Astrocyte of the spinal cord (primary cell): ENCODE results near the gene IRF7.
A peak's percentile ranks its signal among the peaks of the same experiment; 100 is the strongest.
"Not testable (repeated sequence)": the region's sequence is repeated elsewhere in the genome, so short reads cannot be mapped to it uniquely, and the experiment has no call there.

Experiments
- DNase-seq: peaks from one replicate; pipeline ENCODE4 v3.0.0; 2011; ENCODE audit warnings: low read depth, low spot score
- H3K4me3 ChIP-seq: 2 replicates; pipeline ENCODE4 v1.5.1; 2011; ENCODE audit warnings: low read depth, mild to moderate bottlenecking, low read length, moderate library complexity
- in situ Hi-C: cut with HindIII; loops from 2 replicates; pipeline ENCODE4 v1.10.0; 2017; ENCODE audit warnings: low sequenced_read_pairs
- TF ChIP-seq, protein P1 (sequence below): IDR thresholded peaks from 2 replicates; pipeline ENCODE4 v1.5.1; 2012; ENCODE audit warnings: low read depth, mild to moderate bottlenecking, low read length, inconsistent platforms

IRF7 gene

DNA sequence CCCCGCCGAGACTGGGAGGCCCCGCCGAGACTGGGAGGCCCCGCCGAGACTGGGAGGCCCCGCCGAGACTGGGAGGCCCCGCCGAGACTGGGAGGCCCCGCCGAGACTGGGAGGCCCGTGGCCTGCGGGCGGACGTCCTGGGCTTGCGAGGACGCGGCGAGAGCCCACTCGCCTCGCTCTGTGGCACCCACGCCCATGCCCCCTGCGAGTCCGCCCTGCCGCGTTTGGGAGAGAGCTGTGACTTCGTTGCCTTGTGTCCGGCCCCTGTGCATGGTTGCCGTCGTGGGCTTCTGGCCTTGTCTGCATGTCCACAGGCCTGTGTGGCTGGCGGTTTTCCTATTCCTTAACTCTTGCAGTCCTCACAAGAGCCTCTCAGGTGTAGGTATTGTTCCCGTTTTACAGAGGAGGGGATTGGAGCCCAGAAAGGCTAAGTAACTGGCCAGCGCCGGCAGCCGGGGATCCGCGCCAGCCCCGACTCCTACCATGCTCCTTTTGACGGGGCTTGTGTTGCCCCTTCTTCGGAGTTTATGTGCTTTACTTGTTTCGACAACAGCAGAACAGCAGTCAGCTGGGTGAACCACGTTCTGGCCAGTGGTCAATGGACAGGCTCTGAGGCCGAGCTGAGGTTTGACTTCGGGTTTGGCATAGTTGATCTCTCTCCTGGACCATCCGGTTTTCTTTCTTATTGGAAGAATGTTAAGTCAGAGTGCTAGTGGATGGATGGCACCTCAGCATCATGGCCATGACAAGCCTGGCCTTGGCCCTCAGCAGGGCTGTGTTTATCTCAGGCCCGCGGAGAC, 38.7 kb downstream of the IRF7 start:
- peak overlapping the region; percentile 80 for H3K4me3 ChIP-seq
- in situ Hi-C loops, result no loop called here
- DNase-seq, result no peak
- TF ChIP-seq, protein P1, sequence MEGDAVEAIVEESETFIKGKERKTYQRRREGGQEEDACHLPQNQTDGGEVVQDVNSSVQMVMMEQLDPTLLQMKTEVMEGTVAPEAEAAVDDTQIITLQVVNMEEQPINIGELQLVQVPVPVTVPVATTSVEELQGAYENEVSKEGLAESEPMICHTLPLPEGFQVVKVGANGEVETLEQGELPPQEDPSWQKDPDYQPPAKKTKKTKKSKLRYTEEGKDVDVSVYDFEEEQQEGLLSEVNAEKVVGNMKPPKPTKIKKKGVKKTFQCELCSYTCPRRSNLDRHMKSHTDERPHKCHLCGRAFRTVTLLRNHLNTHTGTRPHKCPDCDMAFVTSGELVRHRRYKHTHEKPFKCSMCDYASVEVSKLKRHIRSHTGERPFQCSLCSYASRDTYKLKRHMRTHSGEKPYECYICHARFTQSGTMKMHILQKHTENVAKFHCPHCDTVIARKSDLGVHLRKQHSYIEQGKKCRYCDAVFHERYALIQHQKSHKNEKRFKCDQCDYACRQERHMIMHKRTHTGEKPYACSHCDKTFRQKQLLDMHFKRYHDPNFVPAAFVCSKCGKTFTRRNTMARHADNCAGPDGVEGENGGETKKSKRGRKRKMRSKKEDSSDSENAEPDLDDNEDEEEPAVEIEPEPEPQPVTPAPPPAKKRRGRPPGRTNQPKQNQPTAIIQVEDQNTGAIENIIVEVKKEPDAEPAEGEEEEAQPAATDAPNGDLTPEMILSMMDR, result no peak

DNA sequence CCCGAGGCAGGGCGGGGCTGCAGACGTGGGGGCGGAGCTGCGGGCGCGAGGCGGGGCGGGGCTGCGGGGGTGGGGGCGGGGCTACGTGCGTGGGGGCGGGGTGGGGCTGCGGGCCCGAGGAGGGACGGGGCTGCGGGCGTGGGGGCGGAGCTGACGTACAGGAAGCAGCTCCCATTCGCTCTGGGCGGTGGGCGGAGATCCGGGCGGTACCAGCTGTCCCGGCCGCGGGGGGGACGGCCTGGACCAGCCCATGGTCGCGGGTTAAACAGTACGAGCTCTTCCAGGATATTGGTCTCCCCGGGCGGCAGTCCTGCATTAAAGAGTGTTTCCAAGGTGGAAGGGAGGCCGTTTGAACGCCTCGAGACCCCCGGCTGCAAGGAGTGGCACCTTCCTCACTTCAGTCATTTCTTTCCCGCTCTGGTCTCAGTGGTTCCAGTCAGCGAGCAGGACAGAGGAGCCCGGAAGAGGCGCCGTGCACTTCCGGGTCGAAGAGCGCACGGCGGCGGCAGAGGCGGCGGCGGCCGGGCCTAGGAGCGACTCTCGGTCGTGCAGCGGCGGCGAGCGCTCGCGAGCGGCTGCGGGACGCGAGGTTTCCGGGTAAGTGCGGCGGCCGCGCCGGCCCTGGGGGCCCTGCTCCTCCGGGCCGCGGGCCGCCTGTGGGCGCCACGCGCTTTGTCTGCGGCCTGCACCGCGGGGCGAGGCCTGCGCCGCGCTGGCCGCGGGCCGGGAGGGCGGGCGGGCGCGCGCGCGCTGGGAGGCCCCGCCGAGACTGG, 39.6 kb downstream of the IRF7 start, which contains the start of gene PHRF1:
Gene PHRF1 (plus strand): TSS at position 475 of the 773 bp plus-strand sequence. CDS start 5,043 bp downstream, outside the sequence.
- TF ChIP-seq, protein P1, result no peak
- H3K4me3 ChIP-seq, result peak within 1 kb of the TSS; percentile 80
- in situ Hi-C loops, result no loop called here
- DNase-seq, result peak; percentile 96

DNA sequence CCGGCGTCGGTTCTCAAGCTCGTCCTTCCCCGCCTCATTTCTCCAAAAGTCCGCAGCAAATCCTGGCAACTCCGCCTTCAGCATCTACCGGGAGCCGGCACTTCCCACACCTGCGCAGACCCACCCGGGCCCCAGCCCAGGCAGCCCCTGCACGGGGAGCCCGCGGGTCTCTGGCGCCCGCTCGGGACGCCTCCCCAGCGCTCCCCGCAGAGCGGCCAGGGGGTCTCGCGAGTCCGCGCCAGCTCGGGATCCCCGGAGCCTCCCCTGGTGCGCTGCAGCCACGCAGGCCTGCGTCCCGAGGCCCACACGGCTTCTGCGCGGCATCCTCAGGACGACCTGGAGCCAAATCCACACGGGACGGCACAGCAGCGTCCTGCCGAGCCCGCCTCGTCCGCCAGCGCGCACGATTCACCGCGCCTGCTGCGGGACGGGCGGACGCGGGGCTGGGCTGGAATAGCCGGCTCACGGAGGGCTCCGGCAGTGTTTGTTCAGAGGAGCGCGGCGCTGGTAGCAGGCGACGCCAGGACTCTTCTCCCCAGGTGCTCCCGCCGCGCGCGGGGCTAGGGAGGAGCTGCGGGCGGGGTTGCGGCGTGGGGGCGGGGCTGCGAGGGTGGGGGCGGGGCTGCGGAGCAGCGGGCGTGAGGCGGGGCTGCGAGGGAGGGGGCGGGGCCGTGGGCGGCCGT, 40.3 kb downstream of the IRF7 start:
- in situ Hi-C loops, result no loop called here
- H3K4me3 ChIP-seq, result peak overlapping the region; percentile 48
- TF ChIP-seq, protein P1, result no peak
- DNase-seq, result peak; percentile 12

DNA sequence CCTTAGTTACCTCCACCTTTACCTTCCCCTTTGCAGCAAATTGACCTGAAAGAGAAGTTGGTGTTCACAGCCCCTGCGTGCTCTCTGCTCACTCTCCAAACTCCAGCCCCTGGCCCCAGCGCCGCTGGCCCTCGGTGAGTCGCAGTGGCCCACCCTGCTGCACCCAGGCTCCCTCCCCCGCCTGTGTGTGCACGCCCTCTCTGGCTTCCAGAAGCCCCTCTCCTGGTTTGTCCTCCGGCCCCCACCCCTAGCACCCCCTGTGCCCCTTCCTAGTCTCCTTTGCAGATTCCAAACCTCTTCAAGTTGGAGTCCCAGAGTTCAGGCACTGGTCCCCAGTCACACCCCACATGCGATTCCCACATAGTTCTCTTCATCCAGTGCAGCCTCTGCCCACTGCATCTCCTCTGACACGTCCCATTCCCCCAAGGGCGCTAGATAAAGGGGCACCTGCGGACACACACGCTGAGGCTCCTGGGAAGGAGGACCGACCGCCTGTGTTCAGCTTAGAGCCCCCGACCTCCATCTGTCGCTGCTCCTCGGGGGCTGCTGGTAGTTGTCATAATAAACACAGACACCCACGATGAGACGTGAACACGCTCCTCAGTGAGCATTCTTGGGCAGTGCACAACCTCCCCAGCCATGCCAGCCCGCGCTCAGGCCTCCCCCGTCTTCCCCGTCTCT, 41.0 kb downstream of the IRF7 start:
- DNase-seq, result no peak
- in situ Hi-C loops, result no loop called here
- TF ChIP-seq, protein P1, result no peak
- peak overlapping the region; percentile 48 for H3K4me3 ChIP-seq

DNA sequence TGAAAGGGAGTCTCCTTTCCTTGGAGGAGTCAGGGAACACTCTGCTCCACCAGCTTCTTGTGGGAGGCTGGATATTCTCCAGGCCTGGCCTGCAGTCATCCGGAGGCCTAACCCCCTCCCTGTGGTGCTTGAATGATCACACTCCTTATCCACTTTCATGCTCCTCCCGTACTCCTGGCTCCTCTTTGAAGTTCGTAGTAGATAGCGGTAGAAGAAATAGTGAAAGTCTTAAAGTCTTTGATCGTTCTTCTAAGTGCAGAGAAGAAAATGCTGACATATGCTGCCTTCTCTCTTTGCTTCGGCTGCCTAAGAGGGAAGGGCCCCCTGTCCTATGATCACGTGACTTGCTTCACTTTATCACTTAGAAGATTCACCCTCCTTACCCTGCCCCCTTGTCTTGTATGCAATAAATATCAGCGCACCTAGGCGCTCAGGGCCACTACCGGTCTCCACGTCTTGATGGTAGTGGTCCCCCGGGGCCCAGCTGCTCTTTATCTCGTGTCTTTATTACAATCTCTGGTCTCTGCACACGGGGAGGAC, 41.6 kb downstream of the IRF7 start:
- in situ Hi-C loops, H3K4me3 ChIP-seq, DNase-seq: not testable (repeated sequence)

DNA sequence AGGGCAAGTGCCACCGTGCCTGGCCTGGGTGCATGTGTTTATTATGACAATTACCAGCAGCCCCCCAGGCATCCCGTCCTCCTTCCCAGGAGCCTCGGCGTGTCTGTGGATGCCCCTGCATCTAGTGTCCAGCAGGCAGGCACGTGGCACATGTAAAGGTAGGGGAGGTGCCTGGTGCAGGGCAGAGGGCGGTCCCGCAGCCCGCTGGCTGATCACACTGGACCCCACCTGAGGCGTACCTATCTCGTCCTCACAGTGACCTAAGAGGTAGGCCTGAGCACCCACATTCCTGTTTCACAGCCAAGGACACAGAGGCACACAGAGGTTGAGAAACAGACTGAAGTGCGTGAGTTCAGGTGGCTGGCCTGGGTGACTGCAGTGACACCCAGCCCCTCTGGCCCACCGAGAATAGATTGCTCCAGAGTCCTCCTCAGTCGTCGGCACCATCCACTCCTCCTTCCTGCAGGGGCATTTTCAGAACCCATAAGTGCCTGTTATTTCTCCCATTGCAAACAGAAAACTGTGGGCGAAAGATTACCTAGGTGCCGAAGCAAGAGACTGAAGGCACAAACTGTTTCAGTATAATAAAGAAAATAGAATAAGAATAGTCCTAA, 42.5 kb downstream of the IRF7 start:
- TF ChIP-seq, protein P1, result no peak
- in situ Hi-C loops, result no loop called here
- no peak overlapping the region for H3K4me3 ChIP-seq
- no peak for DNase-seq
